Posterior cingulate gyrus (tissue), 11 donors: Measurements from ENCODE around the gene NFATC3.
"Not testable (repeated sequence)": the region's sequence is repeated elsewhere in the genome, so short reads cannot be mapped to it uniquely, and the experiment has no call there.

ENCODE experiments used
- DNase-seq, 10 donors: peaks; one replicate each; pipeline versions ENCODE4 v3.0.0 to v3.0.0-alpha.2; 2020 to 2021; ENCODE audit warnings: mixed read lengths in 3 of 10
- intact Hi-C: fragments of 100-400 bp; cut with DNase I; formaldehyde crosslinking; loops from one replicate; pipeline ENCODE4 v1.15.1; 2023

NFATC3 gene

DNA sequence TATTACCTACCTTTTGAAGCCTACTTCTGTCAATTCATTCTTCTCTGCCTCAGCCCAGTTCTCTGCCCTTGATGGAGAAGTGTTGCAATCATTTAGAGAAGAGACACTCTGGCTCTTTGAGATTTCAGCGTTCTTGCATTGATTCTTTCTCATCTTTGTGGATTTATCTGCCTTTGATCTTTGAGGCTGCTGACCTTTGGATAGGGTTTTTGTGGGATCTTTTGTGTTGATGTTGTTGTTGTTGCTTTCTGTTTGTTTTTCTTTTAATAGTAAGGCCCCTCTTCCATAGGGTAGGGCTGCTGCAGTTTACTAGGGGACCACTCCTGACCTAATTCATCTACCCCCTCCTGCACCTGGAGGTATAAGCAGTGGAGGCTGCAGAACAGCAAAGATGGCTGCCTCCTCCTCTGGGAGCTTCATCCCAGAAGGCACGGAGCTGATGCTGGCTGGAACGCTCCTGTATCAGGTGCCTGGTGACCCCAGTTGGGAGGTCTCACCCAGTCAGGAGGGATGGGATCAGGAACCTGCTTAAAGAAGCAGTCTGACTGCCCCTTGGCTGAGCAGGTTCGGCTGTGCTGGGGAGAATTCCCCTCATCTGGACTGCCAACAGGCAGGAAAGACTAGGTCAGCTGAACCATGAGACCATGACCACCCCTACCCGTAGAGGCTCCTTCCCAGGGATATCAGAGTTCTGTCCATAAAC, 28.0 kb downstream of the NFATC3 start:
- no peak for DNase-seq
- intact Hi-C loops = no loop called here

DNA sequence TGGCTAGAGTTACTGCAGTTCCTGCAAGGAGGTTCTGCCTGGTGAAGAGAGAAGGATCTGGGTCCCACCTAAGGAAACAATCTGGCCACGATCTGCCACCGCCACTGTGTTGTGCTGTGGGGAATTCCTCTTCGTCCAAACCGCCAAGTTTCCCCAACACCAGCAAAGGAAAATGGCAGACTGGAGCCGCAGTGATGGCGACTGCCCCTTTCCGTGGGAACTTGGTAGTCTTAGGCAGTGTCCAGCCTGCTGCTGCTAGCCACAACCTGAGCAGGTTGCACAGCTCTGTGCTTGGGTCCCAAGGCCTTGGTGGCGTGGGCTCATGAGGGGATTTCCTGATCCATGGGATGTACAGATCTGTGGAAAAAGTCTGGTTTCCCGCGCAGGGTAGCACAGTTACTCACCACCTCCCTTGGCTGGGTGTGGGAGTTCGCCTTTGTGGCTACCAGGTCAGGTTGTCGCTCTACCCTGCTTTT, 28.6 kb downstream of the NFATC3 start:
- intact Hi-C loops = no loop called here
- no peak for DNase-seq

DNA sequence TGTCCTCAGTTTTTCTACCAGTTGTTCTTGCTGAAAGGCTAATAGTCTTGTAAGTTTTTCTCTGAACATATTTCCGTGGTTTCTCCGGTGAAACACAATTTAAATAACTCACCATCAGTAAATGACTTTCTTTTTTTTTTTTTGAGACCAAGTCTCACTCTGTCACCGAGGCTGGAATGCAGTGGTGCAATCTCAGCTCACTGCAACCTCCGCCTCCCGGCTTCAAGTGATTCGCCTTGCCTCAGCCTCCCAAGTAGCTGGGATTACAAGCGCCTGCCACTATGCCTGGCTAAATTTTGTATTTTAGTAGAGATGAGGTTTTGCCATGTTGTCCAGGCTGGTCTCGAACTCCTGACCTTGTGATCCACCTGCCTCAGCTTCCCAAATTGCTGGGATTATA, 29.8 kb downstream of the NFATC3 start:
- DNase-seq, intact Hi-C loops: not testable (repeated sequence)

DNA sequence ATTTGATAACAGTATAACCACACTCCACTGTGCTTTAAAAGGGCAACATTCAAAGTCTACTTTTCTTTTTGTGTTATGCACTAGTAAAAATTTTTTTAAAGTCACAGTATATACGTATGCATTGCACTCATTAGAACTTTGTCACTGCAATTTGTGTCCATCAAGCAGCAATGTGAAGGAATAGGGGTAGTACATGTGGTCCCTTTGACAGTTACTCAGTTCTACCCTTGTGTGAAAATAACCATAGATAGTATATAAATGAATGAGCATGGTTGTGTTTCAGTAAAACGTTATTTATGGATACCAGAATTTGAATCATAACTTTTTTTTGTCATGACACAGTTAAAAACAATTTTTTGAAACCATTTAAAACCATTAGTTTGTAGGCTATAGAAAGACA, 30.7 kb downstream of the NFATC3 start:
- no peak for DNase-seq
- intact Hi-C loops = no loop called here

DNA sequence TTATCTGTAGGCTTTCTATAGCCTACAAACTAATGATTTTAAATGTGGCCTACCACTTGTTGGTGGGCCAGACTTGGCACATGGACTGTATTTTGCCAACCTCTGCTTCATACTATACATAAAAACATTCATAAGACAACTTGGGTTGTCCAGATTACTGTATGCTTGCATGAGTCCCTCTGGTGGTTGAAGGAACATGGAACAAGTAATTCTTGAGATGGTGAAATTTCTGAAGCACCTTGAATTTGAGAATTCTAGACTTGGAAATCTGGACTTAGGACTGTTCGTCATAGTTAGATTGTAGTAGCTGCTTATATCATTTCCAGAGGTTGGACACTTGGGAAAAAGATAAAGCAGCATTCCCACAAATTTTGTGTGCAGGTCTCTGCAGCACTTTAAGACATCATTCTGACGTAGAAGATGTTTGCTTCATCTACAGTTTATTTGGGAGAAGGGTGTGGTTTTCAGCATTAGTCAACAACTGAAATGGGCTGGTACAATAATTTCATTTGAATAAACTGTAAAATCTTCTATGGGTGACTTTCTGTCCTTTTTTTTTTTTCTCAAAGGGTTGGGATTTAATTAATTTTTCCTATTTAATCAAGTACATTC, 31.2 kb downstream of the NFATC3 start:
- DNase-seq = no peak
- intact Hi-C loops = no loop called here

DNA sequence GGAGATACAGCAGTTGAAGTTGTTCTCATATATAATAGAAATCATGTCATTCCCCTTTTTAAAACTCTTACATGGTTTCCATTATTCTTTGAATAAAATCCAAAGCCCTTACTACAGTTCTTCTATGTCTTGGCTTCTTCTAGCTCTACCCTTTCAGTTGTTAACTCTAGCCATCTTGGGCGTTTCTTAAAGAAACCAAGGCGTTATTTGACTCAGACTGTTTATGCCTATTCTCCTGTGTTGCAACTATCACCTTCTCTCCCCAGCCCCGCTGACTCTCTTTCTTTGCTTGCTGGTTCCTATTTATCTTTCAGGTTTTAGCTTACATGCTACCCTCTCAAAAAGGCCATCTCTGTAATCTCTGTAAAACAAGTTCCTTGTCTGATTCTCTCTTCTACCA, 32.7 kb downstream of the NFATC3 start:
- intact Hi-C loops = no loop called here
- no peak for DNase-seq

DNA sequence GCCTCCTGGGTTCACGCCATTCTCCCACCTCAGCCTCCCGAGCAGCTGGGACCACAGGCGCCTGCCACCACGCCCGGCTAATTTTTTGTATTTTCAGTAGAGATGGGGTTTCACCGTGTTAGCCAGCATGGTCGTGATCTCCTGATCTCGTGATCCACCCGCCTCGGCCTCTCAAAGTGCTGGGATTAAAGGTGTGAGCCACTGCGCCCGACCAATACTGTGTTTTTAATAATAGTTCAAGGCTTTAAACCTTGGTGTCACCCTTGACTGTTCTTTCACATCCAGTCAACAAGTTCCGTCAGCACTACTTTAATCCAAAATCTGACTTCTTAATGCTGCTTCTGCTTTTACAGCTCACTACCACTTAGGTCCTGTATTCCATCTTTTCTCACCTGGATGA, 33.8 kb downstream of the NFATC3 start:
- intact Hi-C loops, DNase-seq: not testable (repeated sequence)

DNA sequence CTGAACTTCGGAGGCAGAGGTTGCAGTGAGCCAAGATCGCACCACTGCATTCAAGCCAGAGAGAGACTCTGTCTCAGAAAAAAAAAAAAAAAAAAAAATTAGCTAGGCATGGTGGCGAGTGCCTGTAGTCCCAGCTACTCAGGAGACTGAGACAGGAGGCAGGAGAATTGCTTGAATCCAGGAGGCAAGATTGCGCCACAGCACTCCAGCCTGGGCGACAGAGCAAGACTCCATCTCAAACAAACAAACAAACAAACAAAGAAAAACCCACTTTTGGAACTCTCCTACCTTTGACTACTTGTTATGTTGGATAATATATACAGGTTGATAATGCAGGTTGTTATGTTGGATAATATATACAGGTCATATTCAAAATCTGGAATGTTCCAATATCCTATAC, 35.3 kb downstream of the NFATC3 start:
- intact Hi-C loops, DNase-seq: not testable (repeated sequence)

DNA sequence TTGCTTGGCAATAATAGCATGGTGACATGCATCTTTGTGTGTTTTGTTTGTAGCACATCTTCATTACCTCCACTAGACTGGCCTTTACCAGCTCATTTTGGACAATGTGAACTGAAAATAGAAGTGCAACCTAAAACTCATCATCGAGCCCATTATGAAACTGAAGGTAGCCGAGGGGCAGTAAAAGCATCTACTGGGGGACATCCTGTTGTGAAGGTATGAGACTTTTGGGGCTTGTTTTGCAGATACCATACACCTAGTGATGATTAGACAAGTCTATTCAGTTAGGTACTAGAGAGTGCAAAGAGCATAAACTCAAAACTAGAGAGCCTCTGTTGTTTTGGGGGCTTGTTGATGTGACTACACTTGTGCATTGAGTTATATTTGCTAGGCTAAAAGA, 41.2 kb downstream of the NFATC3 start:
- intact Hi-C loops = no loop called here
- no peak for DNase-seq

DNA sequence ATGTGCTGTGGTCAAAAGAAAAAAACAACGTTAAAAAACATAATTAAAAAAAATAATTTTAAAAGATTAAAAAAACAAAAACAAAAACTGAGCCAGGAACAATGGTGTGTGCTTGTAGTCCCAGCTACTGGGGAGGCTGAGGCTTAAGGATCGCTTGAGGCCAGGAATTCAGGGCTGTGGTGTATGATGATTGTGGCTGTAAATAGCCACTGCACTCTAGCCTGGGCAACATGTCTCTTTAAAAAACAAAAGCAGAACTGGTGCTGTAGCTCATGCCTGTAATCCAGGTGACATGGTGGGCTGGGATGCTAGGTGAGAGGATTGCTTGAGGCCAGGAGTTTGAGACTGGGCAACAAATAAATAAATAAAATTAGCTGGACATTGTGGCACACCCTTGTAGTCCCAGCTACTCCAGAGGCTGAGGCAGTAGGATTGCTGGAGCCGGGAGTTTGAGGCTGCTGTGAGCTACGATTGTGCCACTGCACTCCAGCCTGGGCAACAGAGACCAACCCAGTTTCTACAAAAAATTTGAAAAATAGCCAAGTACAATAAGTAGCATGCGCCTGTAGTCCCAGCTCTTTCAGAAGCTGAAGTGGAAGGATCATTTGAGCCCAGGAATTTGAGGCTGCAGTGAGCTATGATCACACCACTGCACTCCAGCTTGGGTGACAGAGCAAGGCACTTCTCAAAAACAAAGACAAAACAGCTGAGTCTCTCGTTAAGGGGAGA, 43.6 kb downstream of the NFATC3 start:
- intact Hi-C loops = no loop called here
- no peak for DNase-seq

DNA sequence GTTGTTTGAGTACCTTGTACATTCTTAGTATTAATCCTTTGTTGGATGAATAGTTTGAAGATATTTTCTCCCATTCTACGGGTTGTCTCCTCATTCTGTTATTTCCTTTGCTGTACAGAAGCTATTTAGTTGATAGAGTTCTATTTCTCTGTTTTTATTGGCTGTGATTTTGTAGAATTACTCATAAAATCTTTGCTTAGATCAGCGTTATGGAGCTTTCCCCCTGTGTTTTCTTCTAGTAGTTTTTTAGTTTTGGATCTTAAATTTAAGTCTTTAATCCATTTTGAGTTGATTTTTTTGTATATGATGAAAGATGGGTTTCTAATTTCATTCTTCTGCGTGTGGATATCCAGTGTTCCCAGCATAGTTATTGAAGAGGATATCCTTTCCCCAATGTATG, 45.4 kb downstream of the NFATC3 start:
- intact Hi-C loops = no loop called here
- no peak for DNase-seq

DNA sequence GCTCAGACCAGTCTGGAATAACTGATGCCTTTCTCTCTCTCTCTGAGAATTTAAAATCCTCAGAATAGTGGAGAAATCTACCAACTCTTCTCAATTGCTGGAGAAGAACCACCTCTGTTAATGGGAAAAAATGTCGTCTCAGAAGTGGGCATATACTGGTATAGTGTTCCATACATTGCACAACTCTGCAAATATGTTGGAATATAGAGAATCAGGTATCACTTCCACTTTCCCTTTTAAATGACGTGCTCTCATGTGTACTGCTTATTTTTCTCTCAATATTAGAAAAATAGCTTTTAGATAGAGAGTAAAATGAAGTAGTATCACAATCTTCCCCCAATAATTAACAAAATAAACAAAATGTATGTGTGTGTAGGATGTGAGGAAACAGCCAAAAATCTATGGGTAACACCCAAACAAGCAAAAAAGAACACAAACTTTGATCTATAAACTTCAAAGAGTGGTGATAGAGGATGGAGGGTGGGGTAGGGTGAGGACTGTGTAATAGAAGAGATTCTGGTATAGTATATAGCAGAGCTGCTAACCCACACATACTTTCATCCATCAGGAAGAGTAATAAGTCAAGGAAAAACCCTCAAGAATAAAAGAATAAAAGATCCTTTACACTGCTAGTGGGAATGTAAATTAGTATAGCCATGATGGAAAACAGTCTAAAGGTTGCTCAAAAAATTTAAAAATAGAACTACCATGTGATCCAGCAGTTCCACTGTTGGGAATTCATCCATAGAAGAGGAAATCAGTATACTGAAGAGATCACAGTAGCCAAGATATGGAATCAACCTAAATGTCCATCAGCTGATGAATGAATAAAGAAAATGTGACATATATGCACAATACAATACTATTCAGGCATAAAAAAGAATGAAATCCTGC, 46.9 kb downstream of the NFATC3 start:
- DNase-seq = no peak
- intact Hi-C loops = no loop called here

DNA sequence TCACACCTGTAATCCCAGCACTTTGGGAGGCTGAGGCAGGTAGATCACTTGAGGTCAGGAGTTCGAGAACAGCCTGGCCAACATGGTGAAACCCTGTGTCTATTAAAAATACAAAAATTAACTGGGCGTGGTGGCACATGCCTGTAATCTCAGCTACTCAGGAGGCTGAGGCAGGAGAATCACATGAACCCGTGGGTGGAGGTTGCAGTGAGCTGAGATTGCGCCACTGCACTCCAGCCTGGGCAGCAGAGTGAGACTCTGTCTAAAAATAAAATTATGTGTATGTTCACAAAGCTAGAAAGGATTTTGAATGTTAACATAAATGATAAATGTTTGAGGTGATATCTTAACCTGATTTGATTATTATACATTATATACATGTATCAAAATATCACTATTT, 47.8 kb downstream of the NFATC3 start:
- intact Hi-C loops, DNase-seq: not testable (repeated sequence)

DNA sequence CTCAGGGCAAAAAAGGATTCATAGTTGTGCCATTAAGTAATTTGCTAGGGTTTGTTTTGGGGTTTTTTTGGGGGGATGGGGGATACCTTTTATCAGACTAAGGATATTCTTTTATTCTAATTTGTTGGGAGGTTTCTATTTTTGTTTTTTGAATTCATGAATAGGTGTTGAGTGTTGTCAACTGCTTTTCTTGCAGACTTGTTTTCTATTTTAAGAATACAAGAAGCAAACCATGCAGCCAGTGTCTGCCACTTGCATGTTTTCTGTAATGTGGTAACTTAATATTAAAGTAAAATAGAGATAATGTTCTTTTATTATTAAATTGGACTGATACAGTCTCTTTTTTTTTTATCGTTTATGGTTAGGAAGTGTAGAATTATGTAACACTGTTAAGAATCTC, 49.5 kb downstream of the NFATC3 start:
- no peak for DNase-seq
- intact Hi-C loops = no loop called here

DNA sequence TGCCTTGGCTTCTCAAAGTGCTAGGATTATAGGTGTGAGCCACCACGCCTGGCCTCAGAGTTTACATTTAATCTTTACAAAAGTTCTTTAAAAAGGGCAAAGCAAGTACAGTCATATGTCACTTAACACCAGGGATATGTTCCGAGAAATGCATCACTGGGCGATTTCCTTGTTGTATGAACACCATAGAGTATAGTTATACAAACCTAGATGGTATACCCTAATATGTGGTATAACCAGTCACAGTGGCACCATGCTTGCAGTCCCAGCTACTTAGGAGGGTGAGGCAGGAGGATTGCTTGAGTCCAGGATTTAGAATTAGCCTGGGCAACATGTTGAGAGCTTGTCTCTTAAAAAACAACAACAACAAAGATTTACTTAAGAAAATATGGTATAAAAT, 51.3 kb downstream of the NFATC3 start:
- no peak for DNase-seq
- intact Hi-C loops = no loop called here

DNA sequence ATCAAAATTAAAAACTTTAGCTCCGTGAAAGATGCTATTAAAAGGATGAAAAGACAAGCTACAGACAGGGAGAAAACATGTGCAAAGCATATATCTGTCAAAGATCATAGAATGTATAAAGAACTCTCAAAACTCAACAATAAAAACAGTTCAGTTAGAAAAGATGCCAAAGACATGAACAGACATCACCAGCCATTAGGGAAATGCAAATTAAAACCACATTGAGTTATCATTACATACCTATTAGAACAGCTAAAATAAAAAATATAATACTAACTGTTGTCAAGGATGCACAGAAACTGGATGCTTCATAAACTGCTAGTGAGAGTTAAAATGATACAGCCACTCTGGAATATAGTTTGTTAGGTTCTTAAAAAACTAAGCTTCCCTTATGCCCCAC, 58.8 kb downstream of the NFATC3 start:
- intact Hi-C loops = no loop called here
- no peak for DNase-seq

DNA sequence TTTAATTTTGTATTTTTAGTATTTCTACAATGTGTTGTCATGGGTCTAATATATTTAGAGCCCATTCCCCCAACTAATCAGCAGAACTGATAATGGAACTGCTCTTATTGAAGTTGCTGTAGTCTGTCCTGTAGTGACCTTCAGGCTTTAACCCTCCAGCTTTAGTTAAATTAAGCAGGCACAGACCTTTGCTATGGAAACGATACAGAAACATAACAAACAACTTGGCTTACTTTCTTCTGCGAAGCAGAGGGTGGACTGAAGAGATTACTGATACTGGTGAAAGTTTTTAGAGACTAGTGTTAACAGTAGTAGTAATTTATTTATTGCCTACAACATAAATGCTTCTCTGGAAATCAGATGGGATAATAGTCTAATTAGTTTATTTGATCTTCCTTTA, 61.4 kb downstream of the NFATC3 start:
- no peak for DNase-seq
- intact Hi-C loops = no loop called here

DNA sequence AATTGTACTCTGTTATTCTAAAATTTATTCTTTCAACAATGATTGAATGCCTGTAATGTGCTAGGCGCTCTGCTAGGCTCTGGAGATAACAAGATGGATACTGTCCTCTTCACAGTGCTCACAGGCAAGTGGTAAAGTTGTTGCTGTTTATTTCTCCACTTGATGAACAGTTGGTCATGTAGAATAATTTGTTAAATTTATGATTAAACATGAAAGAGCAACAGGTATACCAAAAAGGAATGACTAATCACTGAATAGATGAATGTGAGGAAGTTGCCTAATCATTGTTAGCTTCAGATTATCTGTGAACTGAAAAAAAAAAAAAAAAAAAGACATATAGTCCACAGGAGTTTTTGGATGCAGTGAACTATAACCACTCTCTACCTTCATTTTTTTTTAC, 62.3 kb downstream of the NFATC3 start:
- DNase-seq = no peak
- intact Hi-C loops = no loop called here

DNA sequence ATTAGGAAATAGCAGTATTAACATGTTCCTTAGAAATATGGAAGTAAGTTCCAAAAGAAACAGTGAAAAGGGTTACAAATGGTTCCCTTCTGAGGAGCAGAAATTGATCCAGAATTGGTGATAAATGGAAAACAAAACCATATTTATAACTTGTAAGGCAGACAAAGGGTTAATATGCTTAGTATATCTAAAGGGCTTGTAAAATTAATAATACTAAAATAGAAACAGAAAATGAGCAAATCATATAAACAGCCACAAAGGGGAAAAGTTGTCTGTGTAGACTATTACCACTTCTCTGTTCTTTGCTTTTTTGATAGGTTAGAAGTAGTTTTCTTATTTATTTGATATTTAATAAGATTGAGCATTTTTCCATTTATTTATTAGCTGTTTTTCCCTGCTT, 64.4 kb downstream of the NFATC3 start:
- no peak for DNase-seq
- intact Hi-C loops = no loop called here

DNA sequence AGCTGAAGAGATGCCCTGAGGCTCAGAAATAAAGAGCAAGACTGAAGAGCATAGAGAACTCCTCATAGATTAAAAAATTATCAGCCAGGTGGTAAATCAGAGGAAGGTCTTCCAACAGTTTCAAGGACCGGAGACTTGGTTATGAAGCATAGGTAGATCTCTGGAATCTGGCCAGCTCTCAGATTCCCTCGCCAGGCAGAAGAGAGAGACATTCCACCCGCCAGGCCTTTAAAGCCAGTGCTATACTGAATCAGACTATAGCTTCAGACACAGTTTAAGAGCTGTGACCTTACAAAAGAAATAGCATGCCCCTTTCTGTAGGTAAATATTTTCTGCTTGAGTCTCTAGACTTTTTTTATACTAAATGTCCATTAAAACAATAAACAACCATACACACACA, 70.3 kb downstream of the NFATC3 start:
- intact Hi-C loops = no loop called here
- no peak for DNase-seq

DNA sequence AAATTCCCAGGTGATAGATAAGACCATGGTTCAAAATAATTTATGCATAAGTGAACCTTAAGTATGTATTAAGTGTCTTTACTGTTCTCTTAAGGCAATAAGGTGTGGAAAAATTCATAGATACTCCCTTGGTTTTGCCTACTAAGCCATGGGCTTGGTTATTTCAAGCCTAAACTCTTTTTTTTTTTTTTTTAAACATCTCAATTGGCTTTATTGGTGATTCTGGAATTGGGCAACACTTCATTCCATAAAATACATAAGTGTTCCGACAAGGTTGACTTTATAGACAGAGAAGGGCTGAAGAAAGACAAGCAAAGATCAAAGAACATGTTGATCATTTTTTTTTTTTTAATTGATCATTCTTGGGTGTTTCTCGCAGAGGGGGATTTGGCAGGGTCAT, 77.2 kb downstream of the NFATC3 start:
- no peak for DNase-seq
- intact Hi-C loops = no loop called here
